CD4-positive, alpha-beta T cell treated with Interleukin-12 subunit alpha and Interleukin-12 subunit beta, for 1 hour (primary cell): Measurements from ENCODE around the gene UBE3B.

ENCODE experiments used
- DNase-seq: peaks from one replicate; pipeline ENCODE4 v3.0.0-alpha.2; 2020

The UBE3B gene

DNA sequence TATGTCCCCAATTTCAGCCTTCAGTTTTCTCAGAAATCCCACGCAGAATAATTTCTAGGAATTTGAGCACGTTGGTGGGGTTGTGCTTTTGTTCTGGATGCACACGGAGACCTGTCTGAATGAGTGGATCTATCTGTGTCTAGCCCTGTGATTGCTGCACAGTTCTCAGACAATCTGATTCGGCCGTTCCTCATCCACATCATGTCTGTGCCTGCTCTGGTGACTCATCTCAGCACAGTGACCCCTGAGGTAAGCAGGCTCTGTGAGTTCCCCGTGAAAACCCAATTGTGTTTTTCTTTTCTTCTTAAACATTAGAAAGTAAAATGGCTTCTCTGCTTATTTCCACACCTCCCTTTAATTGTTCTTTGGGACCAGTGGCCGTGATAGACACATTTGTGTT is 20.2 kb downstream of the UBE3B start:
- DNase-seq: no peak

DNA sequence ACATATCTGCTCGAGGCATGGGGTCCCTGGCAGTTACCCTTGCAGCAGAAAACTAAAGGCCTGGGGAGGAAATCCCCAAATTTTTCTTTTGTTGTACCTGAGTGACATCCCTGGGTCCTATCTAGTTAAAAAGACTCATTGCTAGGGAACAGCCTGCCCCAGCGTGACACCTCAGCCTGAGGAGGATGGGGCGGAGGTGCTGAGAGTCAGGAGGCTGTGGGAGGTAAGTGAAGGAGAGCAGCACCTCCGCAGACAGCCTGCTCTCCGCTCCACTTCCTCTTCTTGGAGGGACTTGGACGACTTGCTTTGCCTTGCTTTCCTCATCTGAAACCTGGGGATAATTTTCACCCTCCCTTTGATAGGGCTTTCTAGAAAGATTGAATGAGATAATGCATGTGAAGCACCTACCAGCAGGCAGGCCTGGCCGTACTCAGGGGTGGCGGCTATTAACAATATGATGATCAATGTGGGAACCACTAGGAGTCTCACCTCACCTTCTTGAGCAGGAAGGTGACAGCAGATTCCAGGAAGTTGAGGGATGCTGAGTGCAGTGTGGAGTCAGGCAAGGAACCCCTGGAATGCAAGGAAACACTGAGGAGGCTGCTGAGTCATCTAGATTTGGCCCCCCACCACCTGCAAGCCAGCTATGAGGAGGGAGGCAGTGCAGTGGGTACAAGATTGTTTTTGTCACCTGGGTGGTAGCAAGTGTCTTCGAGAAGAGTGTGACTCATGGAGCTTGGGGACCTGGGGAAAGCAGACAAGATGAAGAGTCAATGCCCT is 23.2 kb downstream of the UBE3B start:
- no peak for DNase-seq

- DNase-seq: no peak
These were observed 23.9 kb downstream of the UBE3B start for GRCh38 chr12:109501299-109501698.

DNA sequence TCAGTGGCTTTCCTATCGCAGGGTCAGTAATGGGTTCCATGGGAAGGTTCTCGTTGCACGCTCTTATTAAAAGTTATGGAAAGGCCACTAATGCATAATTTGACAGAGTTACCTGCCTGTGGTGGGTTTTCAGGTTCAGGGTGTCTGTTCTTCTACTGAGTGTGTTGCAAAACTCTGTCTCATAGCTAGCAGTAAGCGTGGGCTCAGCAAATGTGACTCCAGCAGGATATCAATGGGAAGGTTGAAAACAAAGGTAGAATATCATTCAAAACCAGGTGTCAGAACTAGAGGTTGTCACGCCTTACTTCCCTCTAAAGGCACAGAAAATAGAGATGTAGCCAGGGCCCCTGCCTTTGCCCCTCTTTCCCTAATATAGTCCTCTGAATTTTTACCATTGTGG is 24.9 kb downstream of the UBE3B start:
- DNase-seq: no peak

DNA sequence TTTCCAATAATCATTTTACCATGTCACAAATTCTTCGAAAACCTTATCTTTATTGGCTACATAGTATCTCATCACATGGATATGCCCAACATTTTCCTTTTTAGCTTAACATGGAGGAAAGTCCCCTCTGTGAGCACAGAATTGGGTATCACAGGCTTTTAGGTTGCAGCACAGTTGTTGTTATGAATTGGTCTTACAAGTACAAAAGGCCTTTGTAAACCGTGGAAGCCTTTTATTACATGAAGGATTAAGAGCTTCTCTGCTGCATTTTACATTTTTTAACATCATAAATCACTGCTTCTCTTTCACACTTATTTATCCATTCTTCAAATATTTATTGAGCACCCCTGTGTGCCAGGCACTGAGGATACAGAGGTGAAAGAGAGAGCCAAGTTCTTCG is 26.2 kb downstream of the UBE3B start:
- no peak for DNase-seq

DNA sequence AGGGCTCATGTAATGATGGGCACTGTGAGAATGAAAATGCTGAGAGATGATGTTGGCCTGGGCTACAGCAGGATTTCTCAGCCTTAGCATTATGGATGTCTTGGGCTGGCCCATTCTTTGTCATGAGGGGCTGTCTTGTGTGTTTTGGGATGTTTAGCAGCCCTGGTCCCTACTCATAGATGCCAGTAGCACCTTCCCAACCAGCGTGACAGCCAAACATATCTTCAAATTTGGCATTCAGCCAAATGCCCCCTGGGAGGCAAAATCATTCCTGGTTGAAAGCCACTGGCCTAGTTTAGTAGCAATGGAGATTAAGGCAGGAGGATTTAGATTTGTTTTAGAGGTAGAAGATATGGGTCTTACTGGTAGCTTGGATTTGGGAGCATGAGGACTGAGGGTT is 26.6 kb downstream of the UBE3B start:
- no peak for DNase-seq

DNA sequence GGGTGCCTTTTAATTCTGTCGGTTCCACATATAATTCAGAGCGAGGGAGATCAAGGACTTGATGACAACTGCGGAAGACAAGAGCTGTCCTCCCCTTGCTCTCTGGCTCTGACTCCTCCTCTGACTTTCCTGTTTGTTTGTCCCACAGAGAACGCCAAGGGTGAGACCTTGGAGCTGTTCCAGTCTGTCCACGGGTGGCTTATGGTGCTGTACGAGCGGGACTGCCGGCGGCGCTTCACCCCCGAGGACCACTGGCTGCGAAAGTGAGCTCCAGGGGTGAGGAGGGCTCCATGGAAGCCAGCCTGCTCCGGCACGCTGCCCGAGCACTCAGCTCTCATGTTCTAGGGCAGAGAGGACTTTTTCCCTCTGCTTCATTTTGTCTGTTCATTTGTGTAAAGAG is 32.8 kb downstream of the UBE3B start:
- DNase-seq: no peak

- no peak for DNase-seq
These were observed 35.2 kb downstream of the UBE3B start for GRCh38 chr12:109512608-109513007.

DNA sequence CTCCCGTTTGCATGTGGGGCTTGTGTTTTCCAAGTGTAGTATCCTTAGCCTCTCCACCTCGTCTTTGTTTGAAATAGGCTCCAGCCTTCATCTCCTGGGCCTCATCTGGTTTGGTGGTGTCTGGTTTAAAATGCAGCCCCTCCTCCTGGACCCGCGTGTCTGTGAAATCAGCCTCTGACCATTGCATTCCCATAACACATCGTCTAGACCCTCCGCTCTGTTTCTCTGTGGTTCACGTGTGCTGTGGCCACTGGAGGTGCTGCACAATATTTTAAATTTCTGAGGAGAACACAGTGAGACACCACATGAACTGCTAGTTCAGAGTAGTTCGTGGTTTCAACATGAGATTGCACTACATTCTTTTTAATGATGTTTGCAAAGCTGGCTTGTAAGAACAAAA is 35.6 kb downstream of the UBE3B start:
- no peak for DNase-seq

GRCh38 chr12:109513977-109514376 is 36.5 kb downstream of the UBE3B start:
- DNase-seq: no peak

DNA sequence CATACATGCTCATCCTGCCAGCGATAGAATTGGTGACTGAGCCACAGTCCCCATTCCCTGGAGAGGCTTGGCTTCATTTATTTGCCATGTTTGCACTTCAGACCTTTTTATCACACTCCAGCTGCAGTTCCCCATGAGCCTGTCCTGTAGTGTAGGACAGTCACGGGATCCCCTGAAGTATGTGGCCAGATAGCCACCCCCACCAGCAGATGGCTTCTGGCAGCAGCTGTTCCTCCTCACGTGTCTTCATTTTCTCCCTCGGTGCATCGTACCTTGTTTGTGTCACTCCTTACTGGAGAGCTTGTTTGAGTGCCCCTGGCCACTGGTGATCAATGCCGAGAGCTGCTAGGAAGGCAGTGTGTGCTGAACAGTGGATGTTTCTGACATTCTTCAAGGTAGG is 40.2 kb downstream of the UBE3B start:
- DNase-seq: no peak

DNA sequence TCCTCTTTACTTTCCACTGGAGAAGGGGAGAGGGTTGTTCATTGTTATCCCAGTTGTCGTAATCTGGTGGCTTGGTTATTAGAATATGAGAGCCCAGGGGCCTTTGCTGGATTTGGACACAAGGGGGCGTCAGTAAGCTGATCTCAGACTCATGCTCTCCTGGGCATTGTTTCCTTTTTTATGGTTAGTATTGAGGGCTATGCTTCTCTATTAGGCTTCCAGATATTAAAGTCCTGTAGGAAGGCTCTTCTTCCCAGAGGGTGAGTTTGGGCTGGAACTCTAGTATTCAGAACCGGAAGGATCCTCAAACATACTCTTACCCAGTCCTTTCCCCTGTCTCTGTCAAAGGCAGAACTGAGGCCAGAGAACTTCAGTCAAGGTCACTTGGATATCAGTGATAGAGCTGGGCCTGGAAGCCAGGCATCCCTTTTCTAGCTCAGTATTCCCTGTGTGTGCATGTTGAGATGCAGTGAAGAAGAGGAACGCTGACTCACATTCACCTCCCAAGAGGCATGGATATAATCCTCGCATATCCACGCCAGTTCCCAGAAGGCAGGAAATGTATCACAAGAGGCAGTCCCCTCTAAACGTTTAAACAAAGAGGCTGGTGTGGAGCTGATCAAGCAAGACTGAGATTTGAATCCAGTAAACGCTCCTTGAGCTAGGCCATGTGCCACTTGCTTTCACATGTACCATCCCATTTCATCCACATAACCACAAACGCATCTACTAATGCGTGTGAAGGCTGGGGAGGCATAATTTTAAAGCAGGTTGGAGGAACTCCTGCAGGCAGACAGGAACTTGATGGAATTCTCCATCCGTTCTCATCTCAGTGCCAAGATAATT is 41.6 kb downstream of the UBE3B start:
- DNase-seq: peak; percentile 58

- DNase-seq: no peak
These were observed 42.4 kb downstream of the UBE3B start for GRCh38 chr12:109519787-109520186.

DNA sequence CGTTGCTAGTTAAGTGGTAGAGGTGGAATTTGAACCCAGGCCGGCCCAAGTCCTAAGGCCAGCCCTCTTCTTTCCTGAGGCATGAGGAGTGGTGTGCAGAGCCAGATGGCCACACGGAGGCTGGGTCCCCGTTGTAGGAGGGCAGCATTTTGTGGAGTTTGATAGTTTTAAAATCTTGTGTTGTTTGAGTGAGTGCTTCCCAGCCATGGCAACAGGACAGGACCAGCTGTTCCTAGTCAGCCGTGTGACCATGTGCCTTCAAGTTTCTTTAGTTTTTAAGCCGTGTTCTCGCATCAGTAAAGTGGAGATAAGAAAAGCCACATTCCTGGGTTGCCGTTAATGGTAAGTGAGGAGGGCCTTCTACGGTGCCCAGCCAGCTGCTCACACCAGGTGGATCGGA is 44.4 kb downstream of the UBE3B start:
- no peak for DNase-seq

- DNase-seq: no peak
These were observed 45.6 kb downstream of the UBE3B start for GRCh38 chr12:109523071-109523470.

DNA sequence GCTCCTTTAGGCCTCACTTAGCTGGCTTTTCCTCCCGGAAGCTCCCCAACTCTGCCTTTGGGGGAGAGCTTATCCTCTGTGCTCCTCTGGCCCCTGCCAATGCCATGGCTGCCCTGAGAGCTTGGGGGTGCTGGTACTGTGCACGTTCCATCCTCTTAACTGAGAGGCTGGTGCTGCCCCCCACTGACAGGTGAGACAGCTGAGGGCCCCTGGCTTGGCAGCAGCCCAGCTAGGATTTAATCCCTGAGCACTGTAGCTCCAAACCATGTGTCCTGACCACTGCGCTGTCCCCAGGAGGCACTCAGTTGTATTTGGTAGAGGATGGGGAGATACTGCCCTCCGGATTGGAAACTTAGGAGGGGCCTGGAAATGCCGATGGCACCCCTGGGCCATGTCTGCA is 46.1 kb downstream of the UBE3B start:
- DNase-seq: no peak

GRCh38 chr12:109524466-109525278 is 47.2 kb downstream of the UBE3B start:
- no peak for DNase-seq

DNA sequence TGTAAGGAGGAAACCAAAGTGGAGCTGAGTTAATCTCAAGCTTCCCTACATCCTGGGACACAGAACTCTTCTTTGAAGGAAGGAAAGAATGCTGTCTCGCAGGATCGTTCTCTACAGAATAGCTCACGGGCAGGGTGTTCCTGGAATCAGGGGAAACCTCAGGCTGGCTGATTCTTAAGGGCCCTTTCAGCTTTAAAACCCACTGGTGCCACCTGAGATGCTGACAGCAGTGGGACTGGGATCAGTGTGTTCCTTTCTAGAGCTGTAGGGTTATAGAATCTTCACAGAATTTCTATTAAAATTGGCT is 47.8 kb downstream of the UBE3B start:
- no peak for DNase-seq

GRCh38 chr12:109527489-109528123 is 50.2 kb downstream of the UBE3B start:
- no peak for DNase-seq

GRCh38 chr12:109529691-109530640 is 52.5 kb downstream of the UBE3B start:
- DNase-seq: no peak

DNA sequence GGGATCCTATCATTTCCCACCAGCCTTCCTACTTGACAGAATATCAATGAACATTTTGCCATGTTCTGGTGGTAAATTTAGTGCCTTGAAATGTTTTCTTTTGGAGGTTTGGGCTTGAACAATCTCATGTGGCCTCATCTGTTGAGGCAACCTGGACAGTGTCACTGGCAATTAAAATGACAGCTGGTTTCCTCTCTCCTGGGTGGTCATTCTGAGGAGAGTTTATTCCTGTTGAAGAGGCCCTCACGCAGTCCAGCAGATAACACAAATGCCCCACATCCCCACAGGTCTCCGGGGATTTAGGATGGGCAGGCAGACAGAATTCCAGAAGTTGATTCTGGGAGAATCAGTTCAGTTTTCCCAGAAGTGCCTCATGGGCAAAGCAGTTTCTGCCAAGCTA is 54.0 kb downstream of the UBE3B start:
- no peak for DNase-seq
